HCEC 1CT (cell line): ENCODE results near the gene OR14A16.

Source experiments
- DNase-seq: peaks from one replicate; pipeline ENCODE4 v3.0.0-alpha.2; 2017

Gene OR14A16

GRCh38 chr1:247824023-247824422, at the start of gene OR14A16:
Gene OR14A16, minus strand, starts transcription at chr1:247824119. Its CDS starts 8,390 bp downstream, at chr1:247815729.
- DNase-seq = no peak

GRCh38 chr1:247865416-247865815, 41.5 kb upstream of the OR14A16 start:
- DNase-seq = peak; percentile 10

- DNase-seq = no peak
Measured at GRCh38 chr1:247864644-247865043, 40.7 kb upstream of the OR14A16 start.

GRCh38 chr1:247862756-247863155, 38.8 kb upstream of the OR14A16 start:
- DNase-seq = no peak

- no peak for DNase-seq
Measured at GRCh38 chr1:247857985-247858619, 34.2 kb upstream of the OR14A16 start.

DNA sequence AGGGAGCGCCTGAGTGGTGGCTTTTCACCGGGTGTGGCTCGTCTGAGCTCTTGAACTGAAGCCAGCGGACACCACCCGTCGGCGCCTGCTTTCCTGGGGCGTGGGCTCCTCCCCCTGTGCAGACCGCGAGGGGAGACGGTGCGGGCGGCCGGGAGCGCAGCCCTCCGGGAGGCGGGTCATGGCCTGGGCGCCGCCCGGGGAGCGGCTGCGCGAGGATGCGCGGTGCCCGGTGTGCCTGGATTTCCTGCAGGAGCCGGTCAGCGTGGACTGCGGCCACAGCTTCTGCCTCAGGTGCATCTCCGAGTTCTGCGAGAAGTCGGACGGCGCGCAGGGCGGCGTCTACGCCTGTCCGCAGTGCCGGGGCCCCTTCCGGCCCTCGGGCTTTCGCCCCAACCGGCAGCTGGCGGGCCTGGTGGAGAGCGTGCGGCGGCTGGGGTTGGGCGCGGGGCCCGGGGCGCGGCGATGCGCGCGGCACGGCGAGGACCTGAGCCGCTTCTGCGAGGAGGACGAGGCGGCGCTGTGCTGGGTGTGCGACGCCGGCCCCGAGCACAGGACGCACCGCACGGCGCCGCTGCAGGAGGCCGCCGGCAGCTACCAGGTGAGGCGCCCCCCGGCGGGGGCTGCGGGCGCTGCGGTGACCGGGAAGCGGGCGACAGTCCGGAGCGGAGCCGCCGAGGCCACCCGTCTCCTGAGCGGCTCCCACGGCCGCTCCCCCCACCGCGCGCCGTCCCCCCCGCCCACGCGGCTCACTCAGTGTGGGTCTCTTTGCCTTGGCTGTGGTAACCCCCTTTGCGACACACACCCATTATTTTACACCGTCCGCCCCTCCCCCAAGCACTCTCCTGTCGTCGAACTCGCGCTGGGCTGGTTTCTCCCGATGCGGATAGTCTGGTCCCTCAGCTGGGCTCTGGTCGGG, 33.4 kb upstream of the OR14A16 start, which contains the start of gene TRIM58:
Gene TRIM58 (plus strand): TSS at position 119 of the 916 bp plus-strand sequence. CDS start 60 bp downstream, at position 179.
- DNase-seq = no peak

DNA sequence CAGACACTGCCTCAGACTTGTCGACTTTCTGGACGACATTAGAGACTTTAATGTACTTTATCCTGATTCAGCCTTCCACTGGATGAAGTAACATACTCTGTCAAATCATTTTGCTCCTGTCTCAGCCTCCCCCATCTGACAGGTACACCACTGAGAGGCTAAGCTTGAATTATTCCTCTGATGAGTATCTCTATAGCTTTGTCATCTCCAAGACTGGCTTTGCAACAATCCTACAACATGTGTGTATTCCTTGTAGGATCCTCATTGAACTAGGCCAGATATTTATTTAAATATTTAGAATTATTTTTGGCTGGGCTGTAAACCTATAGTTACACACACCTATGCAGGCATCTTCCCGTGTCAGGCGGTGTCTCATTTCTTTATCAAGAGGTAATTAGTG, 32.0 kb upstream of the OR14A16 start:
- no peak for DNase-seq

DNA sequence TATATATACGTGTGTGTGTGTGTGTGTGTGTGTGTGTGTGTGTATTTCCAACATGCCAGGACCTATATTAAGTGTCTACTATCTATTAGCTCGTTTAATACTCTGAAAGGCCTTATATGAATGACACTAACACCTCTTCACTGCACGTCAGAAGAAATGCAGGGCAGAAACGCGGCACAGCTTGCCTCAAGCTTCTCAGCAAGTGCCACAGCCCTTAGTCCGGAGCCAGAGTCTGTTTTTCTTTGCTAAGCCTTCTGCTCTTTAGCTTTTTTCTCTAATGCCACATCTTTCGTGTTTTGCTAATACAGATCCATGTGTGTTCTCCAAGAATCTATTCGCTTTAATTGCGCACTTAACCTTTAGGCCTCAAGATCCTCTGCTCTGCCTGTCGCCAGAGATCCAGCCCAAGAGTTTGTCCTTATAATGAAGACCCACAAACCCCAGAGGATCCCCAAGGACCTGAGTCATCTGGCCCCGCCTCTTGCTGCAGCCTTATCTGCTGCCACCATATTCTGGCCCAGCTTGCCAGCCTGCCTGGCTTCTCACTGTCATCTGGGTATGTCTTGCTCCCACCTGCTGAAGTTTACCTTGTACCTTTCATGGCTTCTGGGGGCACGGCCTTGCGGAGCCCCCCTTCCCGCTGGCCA, 31.1 kb upstream of the OR14A16 start:
- no peak for DNase-seq

- DNase-seq = peak; percentile 66
Measured at GRCh38 chr1:247849616-247850015, 25.7 kb upstream of the OR14A16 start.

- DNase-seq = no peak
Measured at GRCh38 chr1:247848346-247848745, 24.4 kb upstream of the OR14A16 start.

GRCh38 chr1:247845693-247846017, 21.7 kb upstream of the OR14A16 start:
- no peak for DNase-seq

DNA sequence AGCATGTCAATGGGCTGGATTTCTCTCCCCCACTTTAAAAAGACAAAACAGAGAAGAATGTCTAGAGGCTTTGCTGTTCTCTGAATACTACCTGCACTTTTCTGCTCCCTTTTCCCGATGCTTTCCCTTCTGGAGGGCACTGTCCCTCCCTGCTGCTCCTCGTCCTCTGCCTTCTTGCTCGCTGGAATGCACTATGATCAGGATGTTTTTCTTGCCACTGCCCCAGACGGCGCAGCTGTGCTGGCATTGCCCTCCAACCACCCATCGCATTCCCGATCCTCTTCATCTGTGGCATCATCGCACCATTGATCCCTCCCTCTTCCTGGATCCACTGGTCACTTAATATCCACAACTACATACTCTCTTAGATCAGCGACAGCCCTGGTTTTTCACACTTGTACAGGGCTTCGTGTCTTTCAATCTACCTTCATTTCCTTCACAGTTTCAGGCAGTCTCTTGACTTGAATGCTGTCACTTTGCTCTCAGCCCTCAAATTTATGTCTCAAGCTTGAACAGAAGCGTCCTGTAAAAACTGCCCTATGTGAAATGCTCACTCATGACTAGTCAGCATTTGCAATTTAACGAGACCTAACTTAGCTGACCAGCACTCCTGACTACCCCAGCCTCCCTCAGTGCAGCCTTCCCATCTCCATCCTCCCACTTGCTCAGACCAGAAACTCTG, 21.2 kb upstream of the OR14A16 start:
- no peak for DNase-seq

- no peak for DNase-seq
Measured at GRCh38 chr1:247843411-247843810, 19.5 kb upstream of the OR14A16 start.

DNA sequence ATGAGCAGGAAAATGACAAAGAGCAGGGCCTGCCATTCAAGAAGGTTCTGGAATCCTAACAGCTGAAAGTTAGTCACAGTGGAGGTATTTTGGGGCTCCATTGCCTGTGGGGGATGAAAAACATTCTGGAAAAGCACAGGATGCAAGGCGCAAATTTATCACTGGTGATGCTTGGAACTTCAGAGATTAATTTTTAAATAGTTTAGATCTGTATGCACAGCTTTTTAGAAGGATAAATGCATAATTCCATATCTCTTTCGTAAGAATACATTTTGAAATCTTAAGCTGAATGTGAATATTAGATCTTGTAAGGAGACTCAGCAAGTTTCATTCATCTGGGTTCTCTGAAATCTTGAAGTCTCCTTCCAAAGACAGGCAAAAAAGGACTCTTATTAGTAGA, 17.9 kb upstream of the OR14A16 start, which contains the start of gene OR11L1:
Gene OR11L1 (minus strand): TSS at position 101 of the 400 bp plus-strand sequence. CDS start 0 bp downstream, at position 101.
- DNase-seq = no peak

- no peak for DNase-seq
Measured at GRCh38 chr1:247840818-247841217, 16.9 kb upstream of the OR14A16 start.

- DNase-seq = no peak
Measured at GRCh38 chr1:247833601-247834000, 9.7 kb upstream of the OR14A16 start.

DNA sequence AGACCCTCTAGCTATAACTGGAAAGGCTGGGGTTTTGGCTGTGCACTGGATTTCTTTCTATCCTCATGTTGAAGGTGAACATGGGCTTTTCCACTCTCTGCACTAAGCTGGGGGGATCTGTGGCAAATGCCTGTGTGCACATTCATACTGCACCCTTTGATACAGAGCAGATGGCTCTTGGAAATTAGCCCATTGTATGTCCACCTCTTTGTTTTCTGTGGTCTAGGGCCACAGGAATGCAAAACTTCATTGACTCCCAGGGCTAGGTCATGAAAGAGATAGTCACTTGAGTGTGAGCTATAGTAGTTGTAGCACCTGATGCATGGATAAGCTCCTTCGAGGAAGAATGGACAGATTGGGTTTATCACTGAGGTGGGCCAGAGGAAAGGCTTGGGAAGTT, 5.7 kb upstream of the OR14A16 start:
- DNase-seq = no peak

DNA sequence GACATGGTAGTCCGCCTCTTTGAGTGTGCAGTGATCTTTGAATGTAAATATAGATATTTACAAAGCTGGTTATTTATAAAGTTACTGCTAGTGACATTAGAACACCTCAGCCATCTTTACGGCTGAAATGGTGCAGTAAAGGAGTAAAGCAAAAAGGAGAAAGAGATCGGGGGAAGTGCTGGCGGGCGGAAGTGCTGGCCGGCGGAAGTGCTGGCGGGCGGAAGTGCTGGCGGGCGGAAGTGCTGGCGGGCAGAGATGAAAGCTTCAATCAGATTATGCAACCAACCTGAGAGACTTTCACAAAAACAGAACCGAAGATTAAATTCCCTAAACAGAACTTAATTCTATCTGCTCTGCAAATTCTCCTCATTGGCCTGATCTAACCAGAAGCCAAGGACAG, 1.4 kb upstream of the OR14A16 start:
- no peak for DNase-seq

- no peak for DNase-seq
Measured at GRCh38 chr1:247822060-247822459, 1.9 kb downstream of the OR14A16 start.

- no peak for DNase-seq
Measured at GRCh38 chr1:247812637-247813036, 11.3 kb downstream of the OR14A16 start.

DNA sequence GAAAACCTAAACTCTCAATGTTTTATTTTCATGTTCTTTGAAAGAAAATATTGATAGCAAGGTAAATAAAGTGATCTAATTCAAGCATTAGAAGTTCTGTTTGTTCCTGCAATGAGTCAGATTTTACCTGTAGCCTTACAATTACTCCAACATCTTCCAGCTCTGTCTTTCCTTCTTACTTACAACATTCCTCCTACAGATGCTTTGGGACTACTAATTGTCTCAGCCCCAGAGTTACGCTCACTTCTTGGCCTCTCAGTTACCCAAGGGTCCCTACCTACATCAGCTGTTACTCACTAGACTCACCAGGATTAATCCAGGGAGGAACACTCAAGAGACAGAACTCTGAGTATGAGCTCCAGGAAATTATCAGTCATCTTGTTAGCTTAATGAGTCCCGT, 26.4 kb downstream of the OR14A16 start:
- DNase-seq = no peak

DNA sequence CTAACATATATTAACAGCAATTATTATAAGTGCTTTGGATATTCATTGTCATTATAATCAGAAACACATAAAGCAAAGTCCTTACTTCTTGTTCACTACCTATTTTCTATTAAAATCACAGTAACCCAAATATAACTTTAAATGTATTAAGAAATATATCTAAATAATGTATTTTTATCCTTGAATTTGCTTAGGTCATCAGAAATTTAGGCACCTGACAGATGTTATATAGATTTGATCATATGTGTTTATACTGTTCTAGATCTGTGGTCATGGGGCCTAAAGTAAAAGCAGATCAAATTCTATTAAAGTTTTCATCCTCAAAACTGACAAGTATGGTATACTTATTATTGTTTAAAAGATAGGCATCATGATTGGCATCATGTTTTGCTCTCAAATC, 54.3 kb downstream of the OR14A16 start:
- DNase-seq = no peak
